ENCODE data around the gene FGD5.
"Not testable (repeated sequence)": the region's sequence is repeated elsewhere in the genome, so short reads cannot be mapped to it uniquely, and the experiment has no call there.

Gene FGD5

DNA sequence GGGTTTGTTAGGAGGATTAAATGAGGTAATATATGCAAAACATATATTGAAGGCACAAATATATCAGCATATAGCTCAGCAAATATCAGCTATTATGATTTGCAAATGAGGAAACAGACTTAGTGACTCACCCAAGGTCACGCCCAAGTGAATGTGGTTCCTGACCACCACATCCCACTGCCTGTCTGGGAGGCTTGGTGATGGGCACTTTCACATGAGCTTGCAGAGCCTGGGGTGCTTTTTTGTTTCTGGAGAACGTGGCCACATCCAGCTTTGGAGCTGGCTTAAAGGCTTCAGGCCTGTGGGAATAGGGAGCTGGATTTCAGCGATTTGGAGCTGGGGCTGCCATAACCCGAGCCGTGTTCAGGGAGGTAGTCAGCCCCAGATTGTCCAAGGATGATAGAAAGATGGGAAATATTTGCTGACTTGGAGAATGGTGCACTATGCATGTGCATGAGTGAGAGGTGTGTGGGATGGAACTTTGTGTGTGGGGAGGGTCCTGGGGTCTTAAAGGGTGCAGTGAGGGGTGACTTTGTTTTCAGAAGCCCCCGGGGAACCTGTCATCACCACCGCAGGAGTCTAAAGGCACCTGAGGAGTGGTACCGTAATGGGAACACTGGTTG lies 12.0 kb upstream of the FGD5 start:
- no peak for DNase-seq (ENCODE audit: low spot score)

DNA sequence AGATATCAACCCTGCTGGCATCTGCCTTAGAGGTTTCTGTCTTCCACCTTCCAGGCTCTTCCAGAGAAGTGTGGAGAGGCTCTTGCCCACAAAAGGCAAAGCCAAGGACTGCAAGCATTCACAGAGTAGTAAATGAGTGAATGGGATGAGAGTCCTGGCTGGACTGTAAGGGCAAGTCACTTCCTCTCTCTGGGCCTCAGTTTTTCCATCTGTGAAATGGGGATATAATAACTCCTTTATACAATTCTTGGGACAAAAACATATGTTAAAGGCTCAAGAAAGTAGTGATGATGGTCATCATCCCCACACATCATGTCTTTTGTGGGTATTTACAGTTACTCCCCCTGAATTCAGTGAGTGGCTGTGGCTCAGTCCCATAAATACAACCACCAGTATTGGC lies 10.7 kb upstream of the FGD5 start:
- DNase-seq (ENCODE audit: low spot score): no peak

- no peak for DNase-seq (ENCODE audit: low spot score)
These were observed 10.1 kb upstream of the FGD5 start for GRCh38 chr3:14808502-14809266.

GRCh38 chr3:14809611-14810010 lies 9.2 kb upstream of the FGD5 start:
- DNase-seq (ENCODE audit: low spot score): not testable (repeated sequence)

GRCh38 chr3:14810070-14810791 lies 8.5 kb upstream of the FGD5 start:
- no peak for DNase-seq (ENCODE audit: low spot score)

DNA sequence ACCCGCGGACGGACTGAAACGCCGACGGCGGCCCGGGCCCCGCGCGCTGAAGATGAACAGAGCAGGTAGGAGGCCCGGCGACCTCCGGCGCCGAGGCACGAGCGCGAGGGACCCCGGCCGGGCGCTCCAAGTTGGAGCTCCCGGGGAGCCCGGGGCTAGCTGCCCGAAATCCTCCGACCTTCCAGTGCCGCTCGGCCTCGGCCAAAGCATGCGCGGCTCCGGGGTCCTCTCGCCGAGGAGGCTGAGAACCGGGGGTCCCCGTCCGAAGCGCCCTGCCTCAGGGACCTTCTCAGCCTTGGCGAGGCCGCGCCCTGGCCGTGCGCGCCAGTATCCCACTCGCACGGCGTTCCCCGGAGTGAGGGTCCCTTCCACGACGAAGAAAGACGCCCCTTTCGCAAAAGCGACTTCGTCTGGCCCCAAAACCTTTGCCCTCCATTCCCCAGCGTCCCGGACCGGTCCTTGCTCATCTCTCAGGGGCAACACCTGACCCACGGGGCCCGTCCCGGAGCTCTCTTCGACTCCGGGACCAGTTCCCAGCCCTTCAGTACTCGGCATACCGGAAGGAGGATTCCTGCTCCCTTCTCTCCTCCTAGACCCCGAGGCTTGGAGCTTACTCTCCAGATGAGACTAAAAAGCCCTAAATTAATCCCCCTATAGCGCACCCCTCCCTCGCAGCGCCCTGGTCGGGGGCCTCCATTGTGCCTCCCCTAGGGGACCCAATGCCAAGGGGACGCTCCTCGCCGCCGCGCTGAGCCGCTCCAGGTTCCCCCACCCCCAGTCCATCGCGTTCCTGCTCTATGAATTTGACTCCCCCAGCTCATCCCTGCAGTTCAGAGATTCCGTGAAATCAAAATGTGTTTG lies 7.7 kb upstream of the FGD5 start:
- DNase-seq (ENCODE audit: low spot score): no peak

- no peak for DNase-seq (ENCODE audit: low spot score)
These were observed 7.1 kb upstream of the FGD5 start for GRCh38 chr3:14811684-14812083.

GRCh38 chr3:14812196-14812790 lies 6.5 kb upstream of the FGD5 start:
- no peak for DNase-seq (ENCODE audit: low spot score)

GRCh38 chr3:14814411-14814871 lies 4.3 kb upstream of the FGD5 start:
- DNase-seq (ENCODE audit: low spot score): no peak

DNA sequence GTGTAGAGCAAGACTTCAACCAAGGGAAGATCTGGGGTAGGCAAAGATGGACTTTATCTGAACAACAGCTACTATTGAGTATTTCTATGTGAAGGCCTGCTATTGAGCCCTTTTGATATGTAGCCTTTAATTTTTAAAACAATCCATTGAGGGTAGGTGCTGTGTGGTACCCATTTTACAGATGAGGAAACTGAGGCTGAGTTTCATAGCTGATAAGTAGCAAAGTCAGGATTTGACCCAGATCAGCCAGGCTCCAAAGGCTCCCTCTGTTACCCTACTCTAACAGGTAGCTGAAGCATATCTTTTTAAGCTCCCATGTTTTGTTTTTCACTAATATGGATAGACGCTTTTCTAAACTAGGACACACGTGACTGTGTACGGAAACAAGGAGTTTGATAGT lies 2.4 kb upstream of the FGD5 start:
- no peak for DNase-seq (ENCODE audit: low spot score)

DNA sequence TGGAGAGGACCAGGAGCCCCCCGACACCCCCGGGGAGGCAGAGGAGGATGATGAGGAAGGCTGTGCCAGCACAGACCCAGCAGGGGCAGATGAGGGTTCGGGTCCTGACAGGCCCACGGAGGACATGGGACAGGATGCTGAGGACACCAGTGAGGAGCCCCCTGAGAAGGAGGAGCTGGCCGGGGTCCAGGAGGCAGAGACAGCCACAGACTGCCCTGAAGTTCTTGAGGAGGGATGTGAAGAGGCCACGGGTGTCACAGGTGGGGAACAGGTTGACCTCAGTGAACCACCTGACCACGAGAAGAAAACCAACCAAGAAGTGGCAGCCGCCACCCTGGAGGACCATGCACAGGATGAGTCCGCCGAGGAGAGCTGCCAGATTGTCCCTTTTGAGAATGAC lies 909 bp downstream of the FGD5 start:
- no peak for DNase-seq (ENCODE audit: low spot score)

GRCh38 chr3:14820156-14820555 lies 1.4 kb downstream of the FGD5 start:
- DNase-seq (ENCODE audit: low spot score): no peak

GRCh38 chr3:14821151-14821550 lies 2.4 kb downstream of the FGD5 start:
- DNase-seq (ENCODE audit: low spot score): no peak

DNA sequence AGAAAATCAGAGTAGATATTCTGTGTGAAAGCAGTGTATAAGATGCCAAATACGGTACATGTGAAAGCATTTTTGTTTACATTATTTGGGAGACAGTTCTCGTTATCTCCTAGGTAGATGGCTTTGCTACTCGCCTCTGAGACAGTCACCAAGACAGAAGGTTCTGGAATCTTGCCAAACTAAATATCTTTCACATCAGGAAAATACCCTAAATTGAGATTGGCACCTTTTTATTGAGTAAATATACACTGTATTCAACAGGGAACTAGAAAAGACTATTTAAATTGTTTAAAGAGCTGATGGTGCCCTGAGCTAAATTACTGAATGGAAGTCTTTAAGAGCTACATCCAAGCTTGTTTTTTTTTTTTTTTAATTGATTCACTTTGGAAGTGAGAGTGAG lies 3.4 kb downstream of the FGD5 start:
- no peak for DNase-seq (ENCODE audit: low spot score)

GRCh38 chr3:14822670-14823390 lies 4.1 kb downstream of the FGD5 start:
- DNase-seq (ENCODE audit: low spot score): no peak

GRCh38 chr3:14823393-14823792 lies 4.6 kb downstream of the FGD5 start:
- DNase-seq (ENCODE audit: low spot score): no peak

DNA sequence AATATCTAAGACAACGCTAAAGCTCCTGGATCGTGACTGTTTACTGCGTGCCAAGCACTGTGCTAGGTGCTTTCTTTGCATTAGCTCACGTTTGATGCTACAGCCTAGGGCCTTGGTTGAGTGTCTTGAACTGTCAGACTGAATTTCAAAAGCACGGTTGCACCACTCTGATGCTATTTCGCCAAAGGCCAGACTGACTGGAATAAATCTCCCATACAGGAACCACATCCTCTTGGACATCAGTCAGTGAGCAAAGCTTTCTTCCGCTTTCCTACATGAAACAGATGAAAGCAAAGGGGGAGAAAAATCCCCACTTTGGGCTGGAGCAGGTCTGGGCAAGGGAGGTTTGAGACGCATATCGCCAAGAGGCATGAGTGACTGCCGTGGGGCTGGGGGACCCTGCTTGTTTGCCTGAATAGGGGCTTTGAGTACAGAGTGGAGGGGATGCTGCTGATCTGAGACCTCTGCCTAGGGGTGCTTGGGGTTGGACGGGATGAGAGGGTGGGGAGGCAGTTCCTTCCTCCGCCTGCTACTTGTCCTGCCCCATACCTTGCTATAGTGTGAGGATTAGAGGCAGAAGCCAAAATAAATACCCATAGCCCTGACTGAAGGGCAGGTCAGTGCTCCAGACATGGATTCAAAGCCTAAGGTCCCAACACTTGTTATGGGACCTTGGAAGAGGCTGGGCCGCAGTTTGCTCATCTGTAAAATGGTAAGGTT lies 5.3 kb downstream of the FGD5 start:
- no peak for DNase-seq (ENCODE audit: low spot score)

GRCh38 chr3:14824646-14825045 lies 5.9 kb downstream of the FGD5 start:
- DNase-seq (ENCODE audit: low spot score): no peak

GRCh38 chr3:14826069-14826468 lies 7.3 kb downstream of the FGD5 start:
- no peak for DNase-seq (ENCODE audit: low spot score)

GRCh38 chr3:14827776-14828175 lies 9.0 kb downstream of the FGD5 start:
- DNase-seq (ENCODE audit: low spot score): no peak
